ENCODE measurements around the gene TSPO.

The TSPO gene

DNA sequence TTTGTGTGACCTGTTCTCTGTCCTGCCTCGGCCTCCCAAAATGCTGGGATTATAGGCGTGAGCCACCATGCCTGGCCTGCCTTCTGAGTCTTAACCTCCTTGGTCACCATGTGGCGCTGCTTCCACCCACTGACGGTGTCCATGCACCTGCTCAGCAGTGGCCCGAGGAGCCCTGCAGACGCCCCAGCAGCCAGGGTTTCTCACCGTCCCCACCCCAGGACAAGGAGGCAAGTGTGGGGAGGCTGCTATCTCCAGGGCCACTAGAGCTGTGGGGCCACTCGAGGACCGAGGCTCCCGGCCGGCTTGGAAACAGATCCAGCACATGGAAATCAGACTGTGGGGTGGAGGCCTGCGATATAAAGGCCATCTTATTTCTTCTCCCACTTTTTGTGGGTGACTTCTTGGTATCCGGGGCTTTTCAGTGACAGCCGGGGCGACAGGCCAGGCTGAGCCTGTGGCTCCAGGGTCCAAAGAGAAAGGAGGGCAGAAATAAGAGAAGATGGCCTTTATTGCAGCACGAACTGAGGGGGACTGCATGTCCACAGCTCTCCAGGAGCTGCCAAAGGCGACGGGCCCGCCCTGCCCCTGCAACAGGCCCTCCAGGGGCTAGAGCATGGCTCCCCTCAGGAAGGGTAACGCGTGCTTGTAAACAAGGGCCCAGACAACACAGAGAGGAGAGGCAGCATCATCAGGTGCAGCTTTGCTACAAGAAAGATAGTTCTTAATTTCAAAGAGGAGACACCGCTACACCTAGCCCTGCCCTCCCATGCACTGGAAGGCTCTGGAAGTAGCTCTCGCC, 15.0 kb downstream of the TSPO start:
- Mint-ChIP-seq H3K27ac (no peak overlapping the region), H3K4me1 (peaks cover 10% of the 10 kb centered on the region), H3K27me3 (ENCODE audit: low read depth) (peaks cover 6% of the 10 kb centered on the region), H3K36me3 (ENCODE audit: low read depth) (peaks cover 8% of the 10 kb centered on the region), H3K9me3 (no peaks in the 10 kb centered on the region), H3K4me3 (no peak overlapping the region)
- TF ChIP-seq CTCF (IDR thresholded peaks at IDR 0.05; ENCODE audit: unreplicated experiment in 3 of 3), result no peak

GRCh38 chr22:43167001-43167589, 15.7 kb downstream of the TSPO start:
- no peaks in the 10 kb centered on the region for H3K9me3 Mint-ChIP-seq
- H3K36me3 Mint-ChIP-seq (ENCODE audit: low read depth), result peaks cover 8% of the 10 kb centered on the region
- H3K4me1 Mint-ChIP-seq, result peaks cover 10% of the 10 kb centered on the region
- TF ChIP-seq CTCF (IDR thresholded peaks at IDR 0.05; ENCODE audit: unreplicated experiment in 3 of 3), result no peak
- peaks cover 6% of the 10 kb centered on the region for H3K27me3 Mint-ChIP-seq (ENCODE audit: low read depth)
- no peak overlapping the region for H3K4me3 Mint-ChIP-seq
- H3K27ac Mint-ChIP-seq, result no peak overlapping the region

GRCh38 chr22:43168471-43169309, 17.3 kb downstream of the TSPO start:
- Mint-ChIP-seq H3K9me3 (no peaks in the 10 kb centered on the region), H3K27ac (no peak overlapping the region), H3K4me3 (no peak overlapping the region), H3K4me1 (peaks cover 10% of the 10 kb centered on the region), H3K36me3 (ENCODE audit: low read depth) (peaks cover 17% of the 10 kb centered on the region), H3K27me3 (ENCODE audit: low read depth) (peaks cover 6% of the 10 kb centered on the region)
- no peak for TF ChIP-seq CTCF (IDR thresholded peaks at IDR 0.05; ENCODE audit: unreplicated experiment in 3 of 3)

GRCh38 chr22:43169310-43170130, 18.2 kb downstream of the TSPO start:
- Mint-ChIP-seq H3K4me1 (peaks cover 2% of the 10 kb centered on the region), H3K27ac (no peak overlapping the region), H3K4me3 (no peak overlapping the region), H3K9me3 (no peaks in the 10 kb centered on the region), H3K36me3 (ENCODE audit: low read depth) (peaks cover 17% of the 10 kb centered on the region), H3K27me3 (ENCODE audit: low read depth) (no peaks in the 10 kb centered on the region)
- no peak for TF ChIP-seq CTCF (IDR thresholded peaks at IDR 0.05; ENCODE audit: unreplicated experiment in 3 of 3)

DNA sequence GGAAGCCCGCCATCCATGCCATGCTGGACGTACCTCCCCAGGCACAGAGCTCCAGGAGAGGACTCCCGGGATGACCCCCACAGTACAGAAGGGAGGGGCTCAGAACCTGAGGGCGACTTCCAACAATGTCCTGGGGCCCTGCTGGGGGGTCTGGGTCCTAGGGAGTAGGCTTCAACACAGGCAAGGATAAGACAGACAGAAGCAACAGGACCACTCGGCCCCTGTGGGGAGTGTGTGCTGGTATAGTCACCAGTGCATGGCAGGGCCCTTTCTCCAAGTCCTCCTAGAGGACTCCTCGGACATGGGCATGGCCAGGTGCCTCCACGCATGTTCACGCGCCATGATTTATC, 18.7 kb downstream of the TSPO start:
- H3K4me1 Mint-ChIP-seq, result no peaks in the 10 kb centered on the region
- no peaks in the 10 kb centered on the region for H3K27me3 Mint-ChIP-seq (ENCODE audit: low read depth)
- peaks cover 17% of the 10 kb centered on the region for H3K36me3 Mint-ChIP-seq (ENCODE audit: low read depth)

More for the DNA sequence above, 18.7 kb downstream of the TSPO start:
- Mint-ChIP-seq H3K9me3 (no peaks in the 10 kb centered on the region), H3K4me3 (no peak overlapping the region), H3K27ac (no peak overlapping the region)
- TF ChIP-seq CTCF (IDR thresholded peaks at IDR 0.05; ENCODE audit: unreplicated experiment in 3 of 3), result no peak

Data from nephron (organoid).